DND-41 (cell line): ENCODE results near the gene TNNC1.

Experiments used
- CTCF ChIP-seq: IDR thresholded peaks from 2 replicates; pipeline ENCODE4 v1.5.1; 2012; ENCODE audit warnings: borderline replicate concordance, low read length, moderate library complexity, mild to moderate bottlenecking; ENCODE audit not compliant: poor library complexity, severe bottlenecking; ENCODE audit errors: extremely low read depth
- EZH2 ChIP-seq: IDR thresholded peaks from 3 replicates; pipeline ENCODE4 v1.6.1; 2012; ENCODE audit warnings: borderline replicate concordance, low read depth, mild to moderate bottlenecking, moderate library complexity, low read length, inconsistent platforms; ENCODE audit not compliant: severe bottlenecking

GRCh38 chr3:52456800-52457183 is 3.0 kb upstream of the TNNC1 start:
- TF ChIP-seq CTCF (no peak), EZH2 (no peak)
